SU-DHL-6 (cell line): ENCODE measurements around the gene CATSPER1.
"Not testable (repeated sequence)": the region's sequence is repeated elsewhere in the genome, so short reads cannot be mapped to it uniquely, and the experiment has no call there.

ENCODE experiments used
- H2AFZ ChIP-seq: fragments of 200-600 bp; sonication (generic); 2 replicates; pipeline ENCODE4 v1.6.1; 2014; ENCODE audit warnings: low read depth, mild to moderate bottlenecking, moderate library complexity, mixed read lengths, antibody characterized with exemption, low read length; ENCODE audit not compliant: severe bottlenecking
- H3F3A ChIP-seq: fragments of 200-600 bp; shearing (Covaris generic); 2 replicates; pipeline ENCODE4 v1.6.0; 2016; ENCODE audit warnings: antibody characterized with exemption, mild to moderate bottlenecking; ENCODE audit not compliant: insufficient read depth
- H3K27ac ChIP-seq: fragments of 200-600 bp; sonication (generic); 2 replicates; pipeline ENCODE4 v1.5.1; 2016; ENCODE audit warnings: low read depth, mild to moderate bottlenecking, low read length, moderate library complexity, mixed read lengths
- H3K27me3 ChIP-seq: fragments of 200-600 bp; sonication (generic), shearing (Covaris generic); 2 replicates; pipeline ENCODE4 v1.6.0; 2014; ENCODE audit warnings: mild to moderate bottlenecking, low read length
- H3K36me3 ChIP-seq: fragments of 200-600 bp; sonication (generic); 2 replicates; pipeline ENCODE4 v1.6.1; 2014; ENCODE audit warnings: mild to moderate bottlenecking, low read length, mixed read lengths
- H3K4me2 ChIP-seq: fragments of 300-600, 200-600 bp; shearing (Covaris generic), sonication (generic); 2 replicates; pipeline ENCODE4 v1.6.0; 2014; ENCODE audit warnings: low read length, low read depth, mild to moderate bottlenecking; ENCODE audit not compliant: poor library complexity, severe bottlenecking
- H3K4me3 ChIP-seq: fragments of 200-600 bp; sonication (generic); 2 replicates; pipeline ENCODE4 v1.5.1; 2014; ENCODE audit warnings: antibody characterized with exemption, low read length, mild to moderate bottlenecking, mixed read lengths; ENCODE audit not compliant: insufficient read depth, poor library complexity, severe bottlenecking
- H3K79me2 ChIP-seq: fragments of 200-600 bp; sonication (generic); 2 replicates; pipeline ENCODE4 v1.6.1; 2014; ENCODE audit warnings: mild to moderate bottlenecking, low read length, moderate library complexity; ENCODE audit not compliant: insufficient read depth
- H3K9ac ChIP-seq: fragments of 200-600 bp; sonication (generic); 2 replicates; pipeline ENCODE4 v1.7.0; 2014; ENCODE audit warnings: mild to moderate bottlenecking, low read length
- H3K9me2 ChIP-seq: fragments of 200-600 bp; sonication (generic); replicated peaks from 2 replicates; pipeline ENCODE4 v1.6.1; 2014; ENCODE audit warnings: low read length; ENCODE audit not compliant: insufficient read depth
- H3K9me3 ChIP-seq: fragments of 200-600 bp; sonication (generic); 2 replicates; pipeline ENCODE4 v1.6.1; 2014; ENCODE audit warnings: low read length, mixed read lengths; ENCODE audit not compliant: insufficient read depth
- H4K20me1 ChIP-seq: fragments of 200-600 bp; sonication (generic); 2 replicates; pipeline ENCODE4 v1.6.1; 2014; ENCODE audit warnings: low read depth, mild to moderate bottlenecking, antibody characterized with exemption, low read length, moderate library complexity, mixed read lengths
- EZH2phosphoT487 ChIP-seq: fragments of 200-600 bp; sonication (generic), shearing (Covaris generic); conservative IDR thresholded peaks from 2 replicates; pipeline ENCODE4 v1.6.1; 2018; ENCODE audit warnings: mild to moderate bottlenecking, antibody characterized with exemption, low read length, moderate library complexity, mixed read lengths
- TF ChIP-seq, protein P1 (sequence below): fragments of 200-600 bp; sonication (generic); IDR thresholded peaks from one replicate; pipeline ENCODE4 v1.5.1; 2017; ENCODE audit warnings: antibody characterized with exemption, mild to moderate bottlenecking, low read length, moderate library complexity; ENCODE audit not compliant: insufficient read depth, poor library complexity, severe bottlenecking

The CATSPER1 gene

GRCh38 chr11:66032957-66033735 lies 6.9 kb upstream of the CATSPER1 start:
- H3K4me3 ChIP-seq: no peak overlapping the region
- no peak overlapping the region for H3K9ac ChIP-seq
- H3K27ac ChIP-seq: no peak overlapping the region
- H2AFZ ChIP-seq: no peak overlapping the region
- H3K79me2 ChIP-seq: no peaks in the 10 kb centered on the region
- no peak overlapping the region for H3K4me2 ChIP-seq
- no peaks in the 10 kb centered on the region for H3F3A ChIP-seq
- H4K20me1 ChIP-seq: no peaks in the 10 kb centered on the region
- H3K9me2 ChIP-seq: no peaks in the 10 kb centered on the region
- H3K36me3 ChIP-seq: no peaks in the 10 kb centered on the region
- no peaks in the 10 kb centered on the region for H3K27me3 ChIP-seq
- TF ChIP-seq EZH2phosphoT487: no peak
- TF ChIP-seq, protein P1, sequence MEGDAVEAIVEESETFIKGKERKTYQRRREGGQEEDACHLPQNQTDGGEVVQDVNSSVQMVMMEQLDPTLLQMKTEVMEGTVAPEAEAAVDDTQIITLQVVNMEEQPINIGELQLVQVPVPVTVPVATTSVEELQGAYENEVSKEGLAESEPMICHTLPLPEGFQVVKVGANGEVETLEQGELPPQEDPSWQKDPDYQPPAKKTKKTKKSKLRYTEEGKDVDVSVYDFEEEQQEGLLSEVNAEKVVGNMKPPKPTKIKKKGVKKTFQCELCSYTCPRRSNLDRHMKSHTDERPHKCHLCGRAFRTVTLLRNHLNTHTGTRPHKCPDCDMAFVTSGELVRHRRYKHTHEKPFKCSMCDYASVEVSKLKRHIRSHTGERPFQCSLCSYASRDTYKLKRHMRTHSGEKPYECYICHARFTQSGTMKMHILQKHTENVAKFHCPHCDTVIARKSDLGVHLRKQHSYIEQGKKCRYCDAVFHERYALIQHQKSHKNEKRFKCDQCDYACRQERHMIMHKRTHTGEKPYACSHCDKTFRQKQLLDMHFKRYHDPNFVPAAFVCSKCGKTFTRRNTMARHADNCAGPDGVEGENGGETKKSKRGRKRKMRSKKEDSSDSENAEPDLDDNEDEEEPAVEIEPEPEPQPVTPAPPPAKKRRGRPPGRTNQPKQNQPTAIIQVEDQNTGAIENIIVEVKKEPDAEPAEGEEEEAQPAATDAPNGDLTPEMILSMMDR: no peak
- H3K9me3 ChIP-seq: no peaks in the 10 kb centered on the region

- not testable (repeated sequence) for H3K27ac ChIP-seq, H3K4me3 ChIP-seq, H2AFZ ChIP-seq, H3K79me2 ChIP-seq, H3K27me3 ChIP-seq, H3F3A ChIP-seq, H4K20me1 ChIP-seq, H3K4me2 ChIP-seq, H3K9me2 ChIP-seq, H3K9ac ChIP-seq, H3K36me3 ChIP-seq, H3K9me3 ChIP-seq
Observed at GRCh38 chr11:66023186-66023440, 3.2 kb downstream of the CATSPER1 start.

GRCh38 chr11:66022401-66023185 lies 3.7 kb downstream of the CATSPER1 start:
- no peaks in the 10 kb centered on the region for H3K27me3 ChIP-seq
- H4K20me1 ChIP-seq: no peaks in the 10 kb centered on the region
- no peak overlapping the region for H2AFZ ChIP-seq
- no peak for TF ChIP-seq EZH2phosphoT487
- TF ChIP-seq, protein P1: peak; percentile 86
- no peaks in the 10 kb centered on the region for H3F3A ChIP-seq
- H3K4me3 ChIP-seq: no peak overlapping the region
- H3K9ac ChIP-seq: no peak overlapping the region
- no peaks in the 10 kb centered on the region for H3K79me2 ChIP-seq
- H3K9me2 ChIP-seq: no peaks in the 10 kb centered on the region
- no peaks in the 10 kb centered on the region for H3K9me3 ChIP-seq
- no peak overlapping the region for H3K4me2 ChIP-seq
- H3K36me3 ChIP-seq: no peaks in the 10 kb centered on the region
- H3K27ac ChIP-seq: no peak overlapping the region
